ENCODE measurements around the gene OR4D6.
"Not testable (repeated sequence)": the region's sequence is repeated elsewhere in the genome, so short reads cannot be mapped to it uniquely, and the experiment has no call there.

Gene OR4D6

DNA sequence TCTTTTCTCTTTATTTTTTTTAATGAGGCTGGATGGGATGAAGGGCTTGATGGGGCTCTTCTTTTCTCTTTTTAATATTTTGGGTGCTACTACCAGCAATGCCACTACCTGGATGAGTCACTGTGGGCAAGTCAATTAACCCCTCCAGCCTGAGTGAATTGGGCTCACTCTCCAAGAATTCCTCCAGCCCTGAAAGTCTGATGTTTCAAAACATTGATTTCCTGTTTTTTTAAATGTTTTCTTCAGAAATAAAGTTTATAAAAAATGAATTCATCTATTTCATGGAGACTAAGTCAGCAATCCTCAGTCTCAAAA is 29.7 kb upstream of the OR4D6 start:
- no peaks in the 10 kb centered on the region for H4K20me1 ChIP-seq
- no peak overlapping the region for H3K4me2 ChIP-seq
- peaks cover 5 to 13% (median 12%) of the 10 kb centered on the region in 10 experiments; a peak in 17 of 20 replicates for H3K4me1 ChIP-seq
- no peaks in the 10 kb centered on the region for H3K9me3 ChIP-seq (replicated peaks in 1 of 11)
- TF ChIP-seq Cebpa-rat (IDR thresholded peaks at IDR 0.05), result no peak
- no peaks in the 10 kb centered on the region for H3K36me3 ChIP-seq
- no peak overlapping the region for H3K4me3 ChIP-seq
- H3K27me3 ChIP-seq, result no peaks in the 10 kb centered on the region
- H3K9ac ChIP-seq, result no peak overlapping the region
- no peak overlapping the region for H3K27ac ChIP-seq

DNA sequence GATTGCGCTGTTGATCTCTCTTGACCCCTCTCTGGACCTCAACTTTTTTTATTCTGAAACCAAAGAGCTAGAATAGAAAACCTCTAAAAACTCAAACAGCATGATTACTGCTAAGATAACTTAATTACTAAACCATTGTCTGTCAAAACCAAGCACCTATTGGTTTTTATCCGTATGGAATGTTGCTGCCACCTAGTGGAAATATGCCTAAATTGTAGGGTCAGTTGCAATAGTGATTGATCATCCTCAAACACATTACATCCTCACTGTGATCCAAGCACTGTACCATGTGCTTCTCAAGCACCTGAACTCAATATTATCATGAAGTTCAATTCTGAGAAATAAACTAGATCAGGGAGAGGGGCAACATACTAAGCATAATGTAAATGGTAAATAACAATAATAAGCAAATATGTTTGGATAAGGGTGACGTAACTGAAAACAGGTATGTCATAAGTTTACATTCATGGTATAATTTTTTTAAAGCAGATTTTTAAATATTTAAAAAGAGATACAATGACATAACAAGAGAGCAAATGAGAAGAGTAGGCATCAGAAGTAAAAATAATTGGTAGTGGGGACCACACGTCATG is 26.7 kb upstream of the OR4D6 start:
- Histone ChIP-seq H3K4me1 (no peaks in the 10 kb centered on the region), H3K27me3 (no peaks in the 10 kb centered on the region), H3K9me3 (replicated peaks in 1 of 11) (no peaks in the 10 kb centered on the region), H4K20me1 (no peaks in the 10 kb centered on the region), H3K9ac (no peak overlapping the region), H3K4me2 (no peak overlapping the region), H3K36me3 (no peaks in the 10 kb centered on the region), H3K4me3 (no peak overlapping the region), H3K27ac (no peak overlapping the region)
- no peak for TF ChIP-seq Cebpa-rat (IDR thresholded peaks at IDR 0.05)

DNA sequence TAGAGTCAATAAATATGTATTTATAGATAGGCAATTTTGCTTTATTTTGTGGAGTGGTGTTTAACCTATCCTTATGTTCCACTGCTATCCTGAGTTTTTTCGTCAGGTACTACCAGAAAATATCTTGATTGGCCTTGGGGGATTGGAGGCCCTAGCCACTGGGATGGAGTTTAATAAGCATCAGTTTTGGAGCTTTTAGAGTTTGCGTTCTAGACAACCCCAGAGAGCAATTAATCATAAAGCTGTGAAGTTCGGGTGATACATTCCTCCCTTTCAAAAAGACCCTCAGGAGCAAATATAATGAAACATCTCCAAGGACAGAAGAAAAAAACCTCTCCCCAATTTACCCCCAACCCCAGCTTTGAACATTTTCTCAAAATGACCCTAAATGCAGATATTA is 20.6 kb upstream of the OR4D6 start, which contains the start of gene OR5A1:
TSS of gene OR5A1 (plus strand) at position 301 of the 400 bp plus-strand sequence. CDS start 6,700 bp downstream, outside the sequence.
- H3K36me3 ChIP-seq, result no peaks in the 10 kb centered on the region
- TF ChIP-seq Cebpa-rat (IDR thresholded peaks at IDR 0.05), result no peak
- H3K4me2 ChIP-seq, result no peak within 1 kb of the TSS
- H3K4me1 ChIP-seq, result peaks cover 0 to 7% (median 0%) of the 10 kb centered on the region in 10 experiments; a peak in 2 of 20 replicates
- no peaks in the 10 kb centered on the region for H3K9me3 ChIP-seq (replicated peaks in 1 of 11)
- H4K20me1 ChIP-seq, result no peaks in the 10 kb centered on the region
- H3K27ac ChIP-seq, result no peak within 1 kb of the TSS
- H3K4me3 ChIP-seq, result no peak within 1 kb of the TSS
- no peak within 1 kb of the TSS for H3K9ac ChIP-seq
- no peaks in the 10 kb centered on the region for H3K27me3 ChIP-seq

DNA sequence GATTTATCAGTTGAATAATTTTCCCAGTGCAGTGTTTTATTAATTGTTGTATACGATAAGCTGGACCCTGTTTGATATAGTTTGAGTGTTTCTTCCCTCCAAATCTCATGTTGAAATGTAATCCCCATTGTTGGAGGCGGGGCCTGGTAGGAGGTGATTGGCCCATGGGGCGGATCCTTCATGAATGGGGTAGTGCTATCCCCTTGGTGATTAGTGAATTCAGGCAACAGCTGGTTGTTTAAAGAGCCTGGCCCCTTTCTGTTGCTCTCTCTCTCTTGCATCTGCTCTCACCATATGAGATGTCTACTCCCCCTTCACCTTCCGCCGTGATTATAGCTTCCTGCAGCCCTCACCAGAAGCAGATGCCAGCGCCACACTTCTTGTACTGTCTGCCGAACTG is 19.0 kb upstream of the OR4D6 start:
- no peaks in the 10 kb centered on the region for H3K27me3 ChIP-seq

DNA sequence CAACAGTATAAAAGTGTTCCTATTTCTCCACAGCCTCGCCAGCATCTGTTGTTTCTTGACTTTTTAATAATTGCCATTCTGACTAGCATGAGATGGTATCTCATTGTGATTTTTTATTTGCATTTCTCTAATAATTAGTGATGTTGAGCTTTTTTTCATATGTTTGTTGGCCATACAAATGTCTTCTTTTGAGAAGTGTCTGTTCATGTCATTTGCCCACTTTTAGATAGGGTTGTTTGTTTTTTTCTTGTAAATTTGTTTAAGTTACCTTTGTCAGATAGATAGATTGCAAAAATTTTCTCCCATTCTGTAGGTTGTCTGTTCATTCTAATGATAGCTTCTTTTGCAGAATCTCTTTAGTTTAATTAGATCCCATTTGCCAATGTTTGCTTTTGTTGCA is 11.1 kb upstream of the OR4D6 start:
- H4K20me1 ChIP-seq, H3K4me3 ChIP-seq, H3K27ac ChIP-seq, H3K9ac ChIP-seq, H3K27me3 ChIP-seq, H3K4me2 ChIP-seq, H3K36me3 ChIP-seq, H3K4me1 ChIP-seq: not testable (repeated sequence)
- peaks cover 14 to 27% (median 20%) of the 10 kb centered on the region in 11 experiments for H3K9me3 ChIP-seq (replicated peaks in 1 of 11)

More for the DNA sequence above, 19.0 kb upstream of the OR4D6 start:
- TF ChIP-seq Cebpa-rat (IDR thresholded peaks at IDR 0.05), result no peak
- Histone ChIP-seq H3K9ac (no peak overlapping the region), H3K4me2 (no peak overlapping the region), H3K36me3 (no peaks in the 10 kb centered on the region), H4K20me1 (no peaks in the 10 kb centered on the region), H3K4me1 (peaks cover 0 to 7% (median 0%) of the 10 kb centered on the region in 10 experiments; a peak in 2 of 20 replicates), H3K27ac (no peak overlapping the region), H3K4me3 (no peak overlapping the region), H3K9me3 (replicated peaks in 1 of 11) (no peaks in the 10 kb centered on the region)

GRCh38 chr11:59448484-59448883 is 8.3 kb upstream of the OR4D6 start:
- Histone ChIP-seq H3K9ac (no peak overlapping the region), H4K20me1 (no peaks in the 10 kb centered on the region), H3K9me3 (replicated peaks in 1 of 11) (peaks cover 14 to 27% (median 20%) of the 10 kb centered on the region in 11 experiments), H3K4me3 (no peak overlapping the region), H3K36me3 (no peaks in the 10 kb centered on the region), H3K27me3 (no peaks in the 10 kb centered on the region), H3K4me1 (no peaks in the 10 kb centered on the region), H3K27ac (no peak overlapping the region), H3K4me2 (no peak overlapping the region)
- no peak for TF ChIP-seq Cebpa-rat (IDR thresholded peaks at IDR 0.05)

DNA sequence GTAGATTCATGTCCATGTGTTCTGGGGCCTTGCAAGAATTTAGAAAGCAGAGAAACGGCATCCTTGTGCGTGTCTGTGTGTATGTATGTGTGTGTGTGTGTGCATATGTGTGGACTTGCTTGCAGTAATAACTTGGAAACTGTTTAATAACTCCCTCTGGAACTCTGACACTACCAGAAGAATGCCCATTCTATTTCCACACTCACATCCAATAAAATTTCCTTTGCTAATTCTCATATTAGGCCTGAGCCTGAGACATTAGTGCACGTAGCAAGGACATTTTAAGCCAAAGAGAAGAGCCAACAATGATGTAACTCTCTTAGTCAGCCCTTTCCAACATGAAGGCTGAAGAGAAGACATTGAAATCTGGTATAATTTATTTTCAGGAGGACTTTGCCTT is 3.2 kb downstream of the OR4D6 start:
- Histone ChIP-seq H3K9ac (no peak overlapping the region), H3K4me3 (no peak overlapping the region), H3K4me2 (no peak overlapping the region), H3K9me3 (replicated peaks in 1 of 11) (no peaks in the 10 kb centered on the region), H3K36me3 (no peaks in the 10 kb centered on the region), H3K27me3 (no peaks in the 10 kb centered on the region), H3K4me1 (peaks cover 0 to 7% (median 0%) of the 10 kb centered on the region in 10 experiments; a peak in 3 of 20 replicates), H3K27ac (no peak overlapping the region), H4K20me1 (no peaks in the 10 kb centered on the region)
- TF ChIP-seq Cebpa-rat (IDR thresholded peaks at IDR 0.05), result no peak

GRCh38 chr11:59463190-59463641 is 6.5 kb downstream of the OR4D6 start:
- Histone ChIP-seq H3K36me3 (no peaks in the 10 kb centered on the region), H3K27me3 (no peaks in the 10 kb centered on the region), H3K9me3 (replicated peaks in 1 of 11) (no peaks in the 10 kb centered on the region), H3K4me3 (no peak overlapping the region), H3K9ac (no peak overlapping the region), H4K20me1 (no peaks in the 10 kb centered on the region), H3K27ac (no peak overlapping the region), H3K4me2 (no peak overlapping the region), H3K4me1 (peaks cover 0 to 7% (median 0%) of the 10 kb centered on the region in 10 experiments; a peak in 3 of 20 replicates)
- no peak for TF ChIP-seq Cebpa-rat (IDR thresholded peaks at IDR 0.05)

GRCh38 chr11:59473015-59473414 is 16.3 kb downstream of the OR4D6 start, which contains the start of gene OR4D10:
TSS of gene OR4D10 (plus strand) at chr11:59473315. CDS start at chr11:59477430, 4,115 bp downstream.
- TF ChIP-seq Cebpa-rat (IDR thresholded peaks at IDR 0.05), result no peak
- Histone ChIP-seq H3K4me2 (no peak within 1 kb of the TSS), H3K9ac (no peak within 1 kb of the TSS), H3K9me3 (replicated peaks in 1 of 11) (no peaks in the 10 kb centered on the region), H3K4me3 (no peak within 1 kb of the TSS), H3K36me3 (no peaks in the 10 kb centered on the region), H3K4me1 (peaks cover 0 to 8% (median 6%) of the 10 kb centered on the region in 10 experiments; a peak in 9 of 20 replicates), H4K20me1 (no peaks in the 10 kb centered on the region), H3K27me3 (no peaks in the 10 kb centered on the region), H3K27ac (no peak within 1 kb of the TSS)

DNA sequence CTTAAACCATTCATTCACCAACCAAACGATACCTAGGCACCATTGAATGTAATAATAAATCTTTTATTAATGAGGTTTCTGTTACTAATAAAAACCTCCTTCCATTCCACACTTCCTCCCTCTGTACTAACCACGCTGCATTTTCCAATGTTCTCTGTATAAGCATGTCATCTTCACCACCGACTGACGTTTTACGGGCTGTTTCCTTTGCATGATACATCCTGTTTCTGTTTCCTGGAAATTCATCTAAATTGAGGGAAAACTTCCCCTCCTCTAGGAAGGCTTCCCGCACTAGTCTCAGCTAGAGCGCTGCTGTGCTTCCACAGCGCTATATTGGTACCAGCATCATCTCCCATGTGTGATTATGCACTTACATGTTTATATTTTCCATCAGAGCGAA is 18.4 kb downstream of the OR4D6 start:
- Histone ChIP-seq H3K9me3 (replicated peaks in 1 of 11) (no peaks in the 10 kb centered on the region), H3K4me1 (peaks cover 0 to 8% (median 6%) of the 10 kb centered on the region in 10 experiments; a peak in 9 of 20 replicates), H3K4me2 (no peak overlapping the region), H3K27ac (no peak overlapping the region), H3K9ac (no peak overlapping the region), H3K4me3 (no peak overlapping the region), H3K36me3 (no peaks in the 10 kb centered on the region), H3K27me3 (no peaks in the 10 kb centered on the region), H4K20me1 (no peaks in the 10 kb centered on the region)
- no peak for TF ChIP-seq Cebpa-rat (IDR thresholded peaks at IDR 0.05)

Data from BLaER1 treated with 17β-estradiol and CSF1 and Interleukin-3, amounts not matched to agents 10 nM and 100 nM (cell line).